HEK293 (cell line): Measurements from ENCODE around the gene GUF1.

Experiments
- CTCF ChIA-PET: fragments of 350-600 bp; formaldehyde crosslinking; extraction: SDS; loops from one replicate; lab custom pipeline; 2021; ENCODE audit warnings: antibody characterized with exemption; lab: Yijun Ruan, JAX
- POLR2A ChIA-PET: fragments of 300-600 bp; formaldehyde crosslinking; extraction: SDS; loops from one replicate; lab custom pipeline; 2020; ENCODE audit warnings: antibody characterized with exemption, inconsistent platforms; lab: Yijun Ruan, JAX
- H3K27ac ChIP-seq: fragments of 200-500 bp; sonication (Bioruptor generic); 2 replicates; pipeline ENCODE4 v1.5.1; 2014; ENCODE audit warnings: low read depth, low read length, control low read depth, inconsistent platforms; ENCODE audit errors: extremely low read depth
- H3K36me3 ChIP-seq, 2 experiments: fragments of 200-500 bp in 1 of 2; sonication (Bioruptor generic) in 1 of 2; 1 replicate in 1 of 2; 2 replicates in 1 of 2; pipeline ENCODE4 v1.5.1; 2014 to 2017; ENCODE audit warnings: inconsistent platforms in 2 of 2, low read length in 2 of 2; ENCODE audit not compliant: control insufficient read depth in 2 of 2, insufficient read depth in 1 of 2
- H3K4me1 ChIP-seq: fragments of 200-500 bp; sonication (Bioruptor generic); 2 replicates; pipeline ENCODE4 v1.5.1; 2014; ENCODE audit warnings: mild to moderate bottlenecking, low read length, inconsistent platforms; ENCODE audit not compliant: control insufficient read depth, insufficient read depth
- H3K4me3 ChIP-seq: 2 replicates; pipeline ENCODE4 v1.5.1; 2011; ENCODE audit warnings: low read depth, mild to moderate bottlenecking, control low read depth, low read length, moderate library complexity
- H3K9me3 ChIP-seq: fragments of 200-500 bp; sonication (Bioruptor generic); 2 replicates; pipeline ENCODE4 v1.5.1; 2014; ENCODE audit warnings: low read depth, low read length, inconsistent platforms; ENCODE audit not compliant: control insufficient read depth, insufficient read depth
- GFI1B ChIP-seq: fragments of 450-650 bp; formaldehyde crosslinking; IDR thresholded peaks from 2 replicates; pipeline ENCODE4 v1.5.1; 2016; ENCODE audit warnings: missing biosample characterization, missing genetic modification characterization
- PBX3 ChIP-seq: sonication (generic); formaldehyde crosslinking; IDR thresholded peaks from 2 replicates; pipeline ENCODE4 v1.8.1; 2022; ENCODE audit warnings: mild to moderate bottlenecking, moderate library complexity, missing genetic modification reagents
- PRDM1 ChIP-seq: fragments of 450-650 bp; formaldehyde crosslinking; IDR thresholded peaks from 2 replicates; pipeline ENCODE4; 2016; ENCODE audit warnings: missing biosample characterization, missing genetic modification characterization
- SCRT1 ChIP-seq: fragments of 450-650 bp; formaldehyde crosslinking; IDR thresholded peaks from 2 replicates; pipeline ENCODE4 v1.5.1; 2016; ENCODE audit warnings: missing biosample characterization, missing genetic modification characterization, borderline replicate concordance
- SP7 ChIP-seq: fragments of 450-650 bp; formaldehyde crosslinking; IDR thresholded peaks from 2 replicates; pipeline ENCODE4 v1.5.1; 2016; ENCODE audit warnings: missing biosample characterization, missing genetic modification characterization
- ZBTB49 ChIP-seq: fragments of 450-650 bp; formaldehyde crosslinking; IDR thresholded peaks from 2 replicates; pipeline ENCODE4 v1.5.1; 2016; ENCODE audit warnings: missing biosample characterization, missing genetic modification characterization, low read depth
- ZBTB8A ChIP-seq: fragments of 450-650 bp; formaldehyde crosslinking; IDR thresholded peaks from 2 replicates; pipeline ENCODE4 v1.5.1; 2016; ENCODE audit warnings: missing biosample characterization, missing genetic modification characterization
- ZNF133 ChIP-seq: fragments of 450-650 bp; formaldehyde crosslinking; IDR thresholded peaks from 2 replicates; pipeline ENCODE4 v1.5.1; 2016; ENCODE audit warnings: missing biosample characterization, missing genetic modification characterization
- ZNF211 ChIP-seq: fragments of 450-650 bp; formaldehyde crosslinking; IDR thresholded peaks from 2 replicates; pipeline ENCODE4 v1.5.1; 2016; ENCODE audit warnings: low read depth, missing biosample characterization, missing genetic modification characterization
- ZNF24 ChIP-seq: fragments of 450-650 bp; formaldehyde crosslinking; IDR thresholded peaks from 2 replicates; pipeline ENCODE4 v1.5.1; 2016; ENCODE audit warnings: missing biosample characterization, missing genetic modification characterization
- ZNF544 ChIP-seq: fragments of 450-650 bp; formaldehyde crosslinking; IDR thresholded peaks from 2 replicates; pipeline ENCODE4 v1.5.0; 2017; ENCODE audit warnings: missing biosample characterization, missing genetic modification characterization
- ZNF560 ChIP-seq: fragments of 450-650 bp; formaldehyde crosslinking; IDR thresholded peaks from 2 replicates; pipeline ENCODE4 v1.5.1; 2017; ENCODE audit warnings: missing biosample characterization, missing genetic modification characterization, borderline replicate concordance
- ZNF623 ChIP-seq: fragments of 450-650 bp; formaldehyde crosslinking; IDR thresholded peaks from 2 replicates; pipeline ENCODE4 v1.5.1; 2016; ENCODE audit warnings: missing biosample characterization, missing genetic modification characterization
- ZNF830 ChIP-seq: fragments of 450-650 bp; IDR thresholded peaks from 2 replicates; pipeline ENCODE4 v1.5.0; 2018; ENCODE audit warnings: missing biosample characterization, missing genetic modification characterization, low read depth, mild to moderate bottlenecking, moderate library complexity
- ZNF837 ChIP-seq: fragments of 450-650 bp; formaldehyde crosslinking; IDR thresholded peaks from 2 replicates; pipeline ENCODE4 v1.5.1; 2016; ENCODE audit warnings: missing biosample characterization, missing genetic modification characterization
- ZNF843 ChIP-seq: fragments of 450-650 bp; formaldehyde crosslinking; IDR thresholded peaks from 2 replicates; pipeline ENCODE4 v1.5.1; 2016; ENCODE audit warnings: missing biosample characterization, missing genetic modification characterization
- TF ChIP-seq, protein P1 (sequence below): fragments of 450-650 bp; formaldehyde crosslinking; IDR thresholded peaks from 2 replicates; pipeline ENCODE4 v1.5.1; 2016; ENCODE audit warnings: missing biosample characterization, missing genetic modification characterization
- TF ChIP-seq, protein P2 (sequence below): fragments of 450-650 bp; formaldehyde crosslinking; IDR thresholded peaks from 2 replicates; pipeline ENCODE4 v1.5.1; 2017; ENCODE audit warnings: missing biosample characterization, mild to moderate bottlenecking, missing genetic modification characterization, moderate library complexity
- TF ChIP-seq, protein P3 (sequence below): fragments of 450-650 bp; formaldehyde crosslinking; IDR thresholded peaks from 2 replicates; pipeline ENCODE4 v1.5.1; 2017; ENCODE audit warnings: missing biosample characterization, missing genetic modification characterization
- TF ChIP-seq, protein P4 (sequence below): fragments of 450-650 bp; formaldehyde crosslinking; IDR thresholded peaks from 2 replicates; pipeline ENCODE4 v1.5.1; 2016; ENCODE audit warnings: missing biosample characterization, missing genetic modification characterization

GUF1 gene

GRCh38 chr4:44638091-44638490 is 40.1 kb upstream of the GUF1 start (continued):
- TF ChIP-seq ZNF623 (tag by site-specific recombination): no peak
- TF ChIP-seq ZBTB8A (tag by site-specific recombination): no peak
- TF ChIP-seq SCRT1 (tag by site-specific recombination): no peak
- no peak for TF ChIP-seq ZNF843 (tag by site-specific recombination)
- TF ChIP-seq SP7 (tag by site-specific recombination): no peak
- TF ChIP-seq ZNF837 (tag by site-specific recombination): no peak

DNA sequence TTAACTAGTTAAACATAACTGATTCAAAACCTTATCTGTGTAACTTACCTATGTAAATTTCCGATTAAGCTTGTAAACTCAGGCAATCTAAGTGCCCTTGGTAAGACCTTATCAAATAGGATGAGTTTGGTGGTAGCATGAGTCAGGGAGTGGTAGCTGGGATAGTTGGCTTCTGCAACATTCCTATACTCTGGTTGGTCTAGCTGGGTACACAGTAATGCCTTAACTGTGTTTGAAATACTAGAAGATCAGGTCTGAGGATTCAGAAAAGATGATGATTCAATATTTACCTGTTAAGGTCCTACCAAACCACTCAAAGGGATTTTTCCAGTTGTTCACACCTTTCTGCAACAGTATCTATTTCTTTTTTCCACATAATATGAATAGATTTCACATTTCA is 32.1 kb upstream of the GUF1 start:
- no peak for TF ChIP-seq ZNF24 (tag by site-specific recombination)
- TF ChIP-seq, protein P1, sequence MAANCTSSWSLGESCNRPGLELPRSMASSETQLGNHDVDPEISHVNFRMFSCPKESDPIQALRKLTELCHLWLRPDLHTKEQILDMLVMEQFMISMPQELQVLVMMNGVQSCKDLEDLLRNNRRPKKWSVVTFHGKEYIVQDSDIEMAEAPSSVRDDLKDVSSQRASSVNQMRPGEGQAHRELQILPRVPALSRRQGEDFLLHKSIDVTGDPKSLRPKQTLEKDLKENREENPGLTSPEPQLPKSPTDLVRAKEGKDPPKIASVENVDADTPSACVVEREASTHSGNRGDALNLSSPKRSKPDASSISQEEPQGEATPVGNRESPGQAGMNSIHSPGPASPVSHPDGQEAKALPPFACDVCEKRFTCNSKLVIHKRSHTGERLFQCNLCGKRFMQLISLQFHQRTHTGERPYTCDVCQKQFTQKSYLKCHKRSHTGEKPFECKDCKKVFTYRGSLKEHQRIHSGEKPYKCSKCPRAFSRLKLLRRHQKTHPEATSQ: no peak
- CTCF ChIA-PET: no interaction called here
- no peak overlapping the region for H3K27ac ChIP-seq
- H3K36me3 ChIP-seq: no peaks in the 10 kb centered on the region
- POLR2A ChIA-PET: no interaction called here
- no peaks in the 10 kb centered on the region for H3K4me1 ChIP-seq
- H3K9me3 ChIP-seq: no peaks in the 10 kb centered on the region
- H3K4me3 ChIP-seq: no peak overlapping the region

- Histone ChIP-seq H3K9me3 (no peaks in the 10 kb centered on the region), H3K27ac (no peak within 1 kb of the TSS), H3K4me3 (no peak within 1 kb of the TSS), H3K4me1 (no peaks in the 10 kb centered on the region), H3K36me3 (no peaks in the 10 kb centered on the region)
- POLR2A ChIA-PET: no interaction called here
- CTCF ChIA-PET: interaction anchor here (0.6 kb wide), 1 partner anchor 23 kb away, joined by 6 read pairs; no protein-coding TSS in a partner anchor
- TF ChIP-seq ZNF133 (tag by site-specific recombination) (no peak), ZNF830 (no peak), PRDM1 (tag by site-specific recombination) (no peak), ZNF211 (tag by site-specific recombination) (no peak)
- TF ChIP-seq, protein P2, sequence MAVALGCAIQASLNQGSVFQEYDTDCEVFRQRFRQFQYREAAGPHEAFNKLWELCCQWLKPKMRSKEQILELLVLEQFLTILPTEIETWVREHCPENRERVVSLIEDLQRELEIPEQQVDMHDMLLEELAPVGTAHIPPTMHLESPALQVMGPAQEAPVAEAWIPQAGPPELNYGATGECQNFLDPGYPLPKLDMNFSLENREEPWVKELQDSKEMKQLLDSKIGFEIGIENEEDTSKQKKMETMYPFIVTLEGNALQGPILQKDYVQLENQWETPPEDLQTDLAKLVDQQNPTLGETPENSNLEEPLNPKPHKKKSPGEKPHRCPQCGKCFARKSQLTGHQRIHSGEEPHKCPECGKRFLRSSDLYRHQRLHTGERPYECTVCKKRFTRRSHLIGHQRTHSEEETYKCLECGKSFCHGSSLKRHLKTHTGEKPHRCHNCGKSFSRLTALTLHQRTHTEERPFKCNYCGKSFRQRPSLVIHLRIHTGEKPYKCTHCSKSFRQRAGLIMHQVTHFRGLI (tag by site-specific recombination): no peak
These were observed 26.8 kb upstream of the GUF1 start, which contains the start of gene YIPF7 for GRCh38 chr4:44651425-44651824. Gene YIPF7, minus strand, starts transcription at chr4:44651625. Its CDS starts 1,525 bp downstream, at chr4:44650100.

GRCh38 chr4:44652002-44652401 is 26.2 kb upstream of the GUF1 start:
- no peak overlapping the region for H3K27ac ChIP-seq
- H3K4me3 ChIP-seq: no peak overlapping the region
- POLR2A ChIA-PET: no interaction called here
- TF ChIP-seq PBX3 (CRISPR knock-in tag) (no peak), ZBTB49 (tag by site-specific recombination) (no peak), GFI1B (tag by site-specific recombination) (no peak), ZNF560 (tag by site-specific recombination) (no peak), ZNF544 (no peak)
- TF ChIP-seq, protein P3, sequence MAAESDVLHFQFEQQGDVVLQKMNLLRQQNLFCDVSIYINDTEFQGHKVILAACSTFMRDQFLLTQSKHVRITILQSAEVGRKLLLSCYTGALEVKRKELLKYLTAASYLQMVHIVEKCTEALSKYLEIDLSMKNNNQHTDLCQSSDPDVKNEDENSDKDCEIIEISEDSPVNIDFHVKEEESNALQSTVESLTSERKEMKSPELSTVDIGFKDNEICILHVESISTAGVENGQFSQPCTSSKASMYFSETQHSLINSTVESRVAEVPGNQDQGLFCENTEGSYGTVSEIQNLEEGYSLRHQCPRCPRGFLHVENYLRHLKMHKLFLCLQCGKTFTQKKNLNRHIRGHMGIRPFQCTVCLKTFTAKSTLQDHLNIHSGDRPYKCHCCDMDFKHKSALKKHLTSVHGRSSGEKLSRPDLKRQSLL (tag by site-specific recombination): no peak
- TF ChIP-seq, protein P4, sequence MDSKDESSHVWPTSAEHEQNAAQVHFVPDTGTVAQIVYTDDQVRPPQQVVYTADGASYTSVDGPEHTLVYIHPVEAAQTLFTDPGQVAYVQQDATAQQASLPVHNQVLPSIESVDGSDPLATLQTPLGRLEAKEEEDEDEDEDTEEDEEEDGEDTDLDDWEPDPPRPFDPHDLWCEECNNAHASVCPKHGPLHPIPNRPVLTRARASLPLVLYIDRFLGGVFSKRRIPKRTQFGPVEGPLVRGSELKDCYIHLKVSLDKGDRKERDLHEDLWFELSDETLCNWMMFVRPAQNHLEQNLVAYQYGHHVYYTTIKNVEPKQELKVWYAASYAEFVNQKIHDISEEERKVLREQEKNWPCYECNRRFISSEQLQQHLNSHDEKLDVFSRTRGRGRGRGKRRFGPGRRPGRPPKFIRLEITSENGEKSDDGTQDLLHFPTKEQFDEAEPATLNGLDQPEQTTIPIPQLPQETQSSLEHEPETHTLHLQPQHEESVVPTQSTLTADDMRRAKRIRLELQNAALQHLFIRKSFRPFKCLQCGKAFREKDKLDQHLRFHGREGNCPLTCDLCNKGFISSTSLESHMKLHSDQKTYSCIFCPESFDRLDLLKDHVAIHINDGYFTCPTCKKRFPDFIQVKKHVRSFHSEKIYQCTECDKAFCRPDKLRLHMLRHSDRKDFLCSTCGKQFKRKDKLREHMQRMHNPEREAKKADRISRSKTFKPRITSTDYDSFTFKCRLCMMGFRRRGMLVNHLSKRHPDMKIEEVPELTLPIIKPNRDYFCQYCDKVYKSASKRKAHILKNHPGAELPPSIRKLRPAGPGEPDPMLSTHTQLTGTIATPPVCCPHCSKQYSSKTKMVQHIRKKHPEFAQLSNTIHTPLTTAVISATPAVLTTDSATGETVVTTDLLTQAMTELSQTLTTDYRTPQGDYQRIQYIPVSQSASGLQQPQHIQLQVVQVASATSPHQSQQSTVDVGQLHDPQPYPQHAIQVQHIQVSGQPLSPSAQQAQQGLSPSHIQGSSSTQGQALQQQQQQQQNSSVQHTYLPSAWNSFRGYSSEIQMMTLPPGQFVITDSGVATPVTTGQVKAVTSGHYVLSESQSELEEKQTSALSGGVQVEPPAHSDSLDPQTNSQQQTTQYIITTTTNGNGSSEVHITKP: no peak

More at GRCh38 chr4:44652002-44652401, 26.2 kb upstream of the GUF1 start:
- H3K4me1 ChIP-seq: no peaks in the 10 kb centered on the region
- CTCF ChIA-PET: no interaction called here
- H3K9me3 ChIP-seq: no peaks in the 10 kb centered on the region
- no peaks in the 10 kb centered on the region for H3K36me3 ChIP-seq
